ENCODE measurements around the gene HMGN2.
"Not testable (repeated sequence)": the region's sequence is repeated elsewhere in the genome, so short reads cannot be mapped to it uniquely, and the experiment has no call there.

The HMGN2 gene

GRCh38 chr1:26477446-26478152, 5.4 kb downstream of the HMGN2 start:
- no peak for DNase-seq (ENCODE audit: low read depth)

- DNase-seq (ENCODE audit: low read depth) = no peak
These were observed 5.9 kb downstream of the HMGN2 start for GRCh38 chr1:26478159-26478558.

GRCh38 chr1:26478988-26479387, 6.7 kb downstream of the HMGN2 start:
- DNase-seq (ENCODE audit: low read depth) = no peak

GRCh38 chr1:26482921-26483320, 10.7 kb downstream of the HMGN2 start:
- no peak for DNase-seq (ENCODE audit: low read depth)

- DNase-seq (ENCODE audit: low read depth) = no peak
These were observed 11.7 kb downstream of the HMGN2 start for GRCh38 chr1:26483980-26484379.

GRCh38 chr1:26490155-26490554, 17.9 kb downstream of the HMGN2 start:
- no peak for DNase-seq (ENCODE audit: low read depth)

GRCh38 chr1:26493267-26493666, 21.0 kb downstream of the HMGN2 start:
- no peak for DNase-seq (ENCODE audit: low read depth)

GRCh38 chr1:26493938-26494337, 21.7 kb downstream of the HMGN2 start:
- DNase-seq (ENCODE audit: low read depth) = no peak

- no peak for DNase-seq (ENCODE audit: low read depth)
These were observed 24.6 kb downstream of the HMGN2 start for GRCh38 chr1:26496861-26497260.

- DNase-seq (ENCODE audit: low read depth) = no peak
These were observed 26.7 kb downstream of the HMGN2 start for GRCh38 chr1:26498894-26499293.

GRCh38 chr1:26500488-26501175, 28.4 kb downstream of the HMGN2 start:
- DNase-seq (ENCODE audit: low read depth) = no peak

- DNase-seq (ENCODE audit: low read depth) = not testable (repeated sequence)
These were observed 38.5 kb downstream of the HMGN2 start for GRCh38 chr1:26510711-26511110.

GRCh38 chr1:26515836-26516235, 43.6 kb downstream of the HMGN2 start:
- not testable (repeated sequence) for DNase-seq (ENCODE audit: low read depth)

- DNase-seq (ENCODE audit: low read depth) = no peak
These were observed 44.9 kb downstream of the HMGN2 start for GRCh38 chr1:26516987-26517765.

GRCh38 chr1:26517766-26518049, 45.5 kb downstream of the HMGN2 start:
- no peak for DNase-seq (ENCODE audit: low read depth)

GRCh38 chr1:26518355-26518754, 46.1 kb downstream of the HMGN2 start:
- no peak for DNase-seq (ENCODE audit: low read depth)

GRCh38 chr1:26520339-26520738, 48.1 kb downstream of the HMGN2 start:
- DNase-seq (ENCODE audit: low read depth) = no peak

GRCh38 chr1:26521669-26522030, 49.4 kb downstream of the HMGN2 start:
- no peak for DNase-seq (ENCODE audit: low read depth)

GRCh38 chr1:26522073-26522472, 49.8 kb downstream of the HMGN2 start:
- no peak for DNase-seq (ENCODE audit: low read depth)

GRCh38 chr1:26524181-26524580, 51.9 kb downstream of the HMGN2 start:
- no peak for DNase-seq (ENCODE audit: low read depth)
